ENCODE results near the gene CRYBA4.
A peak's percentile ranks its signal among the peaks of the same experiment; 100 is the strongest.

CRYBA4 gene

DNA sequence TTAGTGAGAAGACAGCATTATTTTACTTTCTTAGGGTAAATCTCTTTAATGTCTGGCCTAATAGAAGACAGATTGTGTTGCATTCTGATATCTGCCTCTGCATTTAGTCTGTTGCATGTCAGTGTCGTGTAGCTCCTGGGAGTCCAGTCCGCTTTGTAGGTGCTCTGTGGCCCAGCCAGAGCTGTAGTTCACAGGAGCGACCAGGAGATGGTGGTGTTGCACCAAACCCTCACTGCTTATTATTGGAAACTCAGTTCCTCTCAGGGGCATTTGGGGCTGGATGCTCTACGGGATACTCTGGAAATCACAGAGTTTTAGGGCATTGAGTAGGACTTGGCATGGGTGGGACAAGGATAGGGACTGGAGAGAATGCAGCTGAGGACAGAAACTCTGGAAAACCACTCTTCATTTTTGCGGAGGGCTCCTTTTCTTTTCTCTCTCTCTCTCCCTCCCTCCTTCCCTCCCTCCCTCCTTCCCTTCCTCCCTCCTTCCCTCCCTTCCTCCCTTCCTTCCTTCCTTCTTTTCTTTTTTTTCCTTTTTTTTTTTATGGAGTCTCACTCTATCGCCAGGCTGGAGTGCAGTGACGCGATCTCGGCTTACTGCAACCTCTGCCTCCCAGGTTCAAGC lies 57.4 kb downstream of the CRYBA4 start:
- TF ChIP-seq, protein P1, sequence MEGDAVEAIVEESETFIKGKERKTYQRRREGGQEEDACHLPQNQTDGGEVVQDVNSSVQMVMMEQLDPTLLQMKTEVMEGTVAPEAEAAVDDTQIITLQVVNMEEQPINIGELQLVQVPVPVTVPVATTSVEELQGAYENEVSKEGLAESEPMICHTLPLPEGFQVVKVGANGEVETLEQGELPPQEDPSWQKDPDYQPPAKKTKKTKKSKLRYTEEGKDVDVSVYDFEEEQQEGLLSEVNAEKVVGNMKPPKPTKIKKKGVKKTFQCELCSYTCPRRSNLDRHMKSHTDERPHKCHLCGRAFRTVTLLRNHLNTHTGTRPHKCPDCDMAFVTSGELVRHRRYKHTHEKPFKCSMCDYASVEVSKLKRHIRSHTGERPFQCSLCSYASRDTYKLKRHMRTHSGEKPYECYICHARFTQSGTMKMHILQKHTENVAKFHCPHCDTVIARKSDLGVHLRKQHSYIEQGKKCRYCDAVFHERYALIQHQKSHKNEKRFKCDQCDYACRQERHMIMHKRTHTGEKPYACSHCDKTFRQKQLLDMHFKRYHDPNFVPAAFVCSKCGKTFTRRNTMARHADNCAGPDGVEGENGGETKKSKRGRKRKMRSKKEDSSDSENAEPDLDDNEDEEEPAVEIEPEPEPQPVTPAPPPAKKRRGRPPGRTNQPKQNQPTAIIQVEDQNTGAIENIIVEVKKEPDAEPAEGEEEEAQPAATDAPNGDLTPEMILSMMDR (IDR thresholded peaks at IDR 0.05; ENCODE audit: extremely low read depth, missing control alignments), result peak; percentile 97
- DNase-seq (ENCODE audit: low spot score), result peak; percentile 78

Data from GM20000 (cell line).